IPS DF 6.9 (cell line): Measurements from ENCODE around the gene INPP5F.
A peak's percentile ranks its signal among the peaks of the same experiment; 100 is the strongest.
"Not testable (repeated sequence)": the region's sequence is repeated elsewhere in the genome, so short reads cannot be mapped to it uniquely, and the experiment has no call there.

Experiments
- DNase-seq: peaks from one replicate; pipeline ENCODE4 v3.0.0-alpha.2; 2013; ENCODE audit warnings: low read depth, low spot score
- H3K27ac ChIP-seq: one replicate; pipeline ENCODE4 v1.5.1; 2013; ENCODE audit warnings: low read length, control low read depth
- H3K27me3 ChIP-seq: 2 replicates; pipeline ENCODE4 v1.6.1; 2013; ENCODE audit warnings: mild to moderate bottlenecking, low read length; ENCODE audit not compliant: control insufficient read depth, insufficient read depth
- H3K36me3 ChIP-seq: 2 replicates; pipeline ENCODE4 v1.6.1; 2013; ENCODE audit warnings: low read length; ENCODE audit not compliant: control insufficient read depth, insufficient read depth
- H3K4me1 ChIP-seq: 2 replicates; pipeline ENCODE4 v1.6.1; 2013; ENCODE audit warnings: low read length; ENCODE audit not compliant: control insufficient read depth, insufficient read depth
- H3K4me3 ChIP-seq: 2 replicates; pipeline ENCODE4 v1.5.1; 2013; ENCODE audit warnings: mild to moderate bottlenecking, low read length
- H3K9me3 ChIP-seq: 2 replicates; pipeline ENCODE4 v1.6.1; 2013; ENCODE audit warnings: low read length, inconsistent platforms; ENCODE audit not compliant: control insufficient read depth, insufficient read depth
- WGBS: extraction: QIAGEN DNeasy Blood & Tissue Kit; methylation state at CpG from one replicate; pipeline ENCODE4 v1.1.7; 2013; ENCODE audit warnings: mixed read lengths, missing lambda C conversion rate; ENCODE audit not compliant: insufficient read length, insufficient coverage; 5-methylcytosine and 5-hydroxymethylcytosine counted together

Gene INPP5F

DNA sequence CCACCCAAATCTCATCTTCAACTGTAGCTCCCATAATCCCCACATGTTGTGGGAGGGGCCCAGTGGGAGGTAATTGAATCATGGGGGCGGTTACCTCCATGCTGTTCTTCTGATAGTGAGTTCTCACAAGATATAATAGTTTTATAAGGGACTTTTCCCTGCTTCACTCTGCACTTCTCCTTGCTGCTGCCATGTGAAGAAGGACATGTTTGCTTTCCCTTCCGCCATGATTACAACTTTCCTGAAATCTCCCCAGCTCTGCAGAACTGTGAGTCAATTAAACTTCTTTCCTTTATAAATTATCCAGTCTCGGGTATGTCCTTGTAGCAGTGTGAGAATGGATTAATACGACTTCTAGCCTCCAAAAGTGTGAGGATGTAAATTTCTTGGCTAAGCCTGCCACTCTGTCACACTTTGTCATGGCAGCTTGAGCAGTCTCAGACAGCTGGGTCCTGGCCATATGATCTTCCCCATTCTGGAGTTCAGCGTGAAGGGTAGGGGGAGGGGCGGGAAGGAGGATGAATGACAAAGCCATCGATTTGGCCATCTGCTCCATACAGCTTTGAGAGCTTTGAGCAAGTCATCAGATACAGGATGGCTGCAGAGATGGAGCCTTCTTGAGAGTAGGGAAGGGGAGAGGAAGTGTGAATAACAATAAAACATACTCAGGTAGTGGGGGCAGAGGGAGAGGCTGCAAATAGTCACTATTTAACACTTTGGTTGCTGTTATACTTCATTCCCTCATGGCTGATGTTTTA is 19.1 kb upstream of the INPP5F start:
- Histone ChIP-seq H3K27me3 (no peaks in the 10 kb centered on the region), H3K4me3 (no peak overlapping the region), H3K9me3 (no peaks in the 10 kb centered on the region), H3K36me3 (no peaks in the 10 kb centered on the region), H3K4me1 (peaks cover 3% of the 10 kb centered on the region; the same call in 1 of the 2 replicates), H3K27ac (no peak overlapping the region)
- DNase-seq: no peak
- WGBS: no CpG with 5 or more reads among the region's 7 CpGs

DNA sequence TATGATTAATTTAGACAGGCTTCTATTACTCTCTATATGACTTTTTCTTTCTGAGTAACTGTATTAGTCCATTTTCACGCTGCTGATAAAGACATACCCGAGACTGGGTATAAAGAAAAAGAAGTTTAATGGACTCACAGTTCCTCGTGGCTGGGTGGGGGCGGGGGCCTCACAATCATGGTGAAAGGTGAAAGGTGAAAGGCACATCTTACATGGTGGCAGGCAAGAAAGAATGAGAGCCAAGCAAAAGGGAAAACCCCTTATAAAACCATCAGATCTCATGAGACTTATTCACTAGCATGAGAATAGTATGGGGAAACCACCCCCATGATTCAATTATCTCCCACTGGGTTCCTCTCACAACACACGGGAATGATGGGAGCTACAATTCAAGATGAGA is 18.5 kb upstream of the INPP5F start:
- H3K4me3 ChIP-seq, H3K36me3 ChIP-seq, H3K27me3 ChIP-seq, H3K9me3 ChIP-seq, H3K4me1 ChIP-seq, H3K27ac ChIP-seq, DNase-seq: not testable (repeated sequence)
- WGBS: no CpG with 5 or more reads among the region's 5 CpGs

DNA sequence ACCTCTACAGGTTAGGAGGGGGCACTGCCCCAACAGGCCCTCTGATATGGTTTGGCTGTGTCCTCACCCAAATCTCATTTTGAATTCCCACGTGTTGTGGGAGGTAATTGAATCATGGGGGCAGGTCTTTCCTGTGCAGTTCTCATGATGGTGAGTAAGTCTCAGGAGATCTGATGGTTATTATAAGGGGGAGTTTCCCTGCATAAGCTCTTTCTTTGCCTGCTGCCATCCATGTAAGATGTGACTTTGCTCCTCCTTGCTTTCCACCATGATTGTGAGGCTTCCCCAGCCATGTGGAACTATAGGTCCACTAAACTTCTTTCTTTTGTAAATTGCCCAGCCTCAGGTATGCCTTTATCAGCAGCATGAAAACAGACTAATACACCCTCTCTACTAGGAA is 14.9 kb upstream of the INPP5F start:
- H3K27me3 ChIP-seq, H3K9me3 ChIP-seq, H3K4me1 ChIP-seq, H3K4me3 ChIP-seq, H3K27ac ChIP-seq, DNase-seq, H3K36me3 ChIP-seq: not testable (repeated sequence)
- no CpG with 5 or more reads among the region's 1 CpG for WGBS

DNA sequence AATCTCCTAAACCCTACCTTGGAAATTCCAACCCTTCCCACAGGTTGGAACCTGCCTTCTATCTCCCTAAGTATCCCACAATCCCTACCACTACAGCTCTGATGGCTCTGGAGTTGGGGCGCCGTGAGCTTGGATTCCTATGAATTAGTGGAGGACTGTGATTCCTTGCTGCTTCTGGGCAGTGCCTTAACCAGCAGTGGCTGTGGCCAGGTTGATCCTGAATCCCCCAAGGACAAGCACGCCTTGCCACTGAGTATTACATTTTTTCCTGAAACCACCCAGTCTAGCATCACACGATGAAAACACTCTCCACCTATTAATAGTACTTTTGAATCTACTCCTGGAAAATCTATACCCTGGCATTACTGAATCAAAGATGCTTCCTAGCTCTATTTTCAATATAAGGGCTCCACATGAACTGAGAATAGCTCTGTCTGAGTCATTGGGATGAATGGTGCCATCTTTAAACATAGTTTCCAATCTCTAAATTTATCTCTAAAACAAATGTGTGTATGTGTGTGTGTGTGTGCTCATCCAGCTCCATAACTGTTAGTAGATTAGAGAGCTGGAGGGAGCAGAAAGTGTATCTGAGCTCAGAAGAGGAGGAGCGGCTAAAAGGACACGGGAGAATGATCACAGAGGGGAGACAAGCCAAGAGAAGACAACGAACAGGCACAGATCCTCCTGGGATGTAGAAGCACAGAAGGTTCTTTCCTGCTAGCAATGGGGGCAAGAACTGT is 11.9 kb upstream of the INPP5F start:
- Histone ChIP-seq H3K36me3 (no peaks in the 10 kb centered on the region), H3K4me1 (peaks cover 1% of the 10 kb centered on the region; the same call in 1 of the 2 replicates), H3K27ac (no peak overlapping the region), H3K9me3 (no peaks in the 10 kb centered on the region), H3K27me3 (no peaks in the 10 kb centered on the region), H3K4me3 (no peak overlapping the region)
- WGBS: no CpG with 5 or more reads among the region's 7 CpGs
- no peak for DNase-seq

DNA sequence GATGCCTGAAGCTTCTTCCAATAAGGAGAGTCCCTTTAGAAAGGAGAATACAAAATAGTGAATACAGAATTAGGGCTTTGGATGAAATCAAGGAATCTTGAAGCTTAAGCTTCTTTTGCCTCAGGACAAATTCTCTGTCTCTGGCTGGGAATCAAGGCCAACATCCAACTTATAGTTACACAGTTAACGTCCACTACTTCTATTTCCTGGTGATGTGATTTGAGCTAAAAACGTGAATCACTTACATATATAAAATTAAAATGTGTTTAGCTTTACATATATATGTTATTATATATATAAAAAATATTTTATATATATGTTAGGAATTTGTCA is 11.4 kb upstream of the INPP5F start:
- WGBS: no CpG with 5 or more reads among the region's 2 CpGs
- H3K4me1 ChIP-seq: peaks cover 1% of the 10 kb centered on the region; the same call in 1 of the 2 replicates
- no peak overlapping the region for H3K27ac ChIP-seq

DNA sequence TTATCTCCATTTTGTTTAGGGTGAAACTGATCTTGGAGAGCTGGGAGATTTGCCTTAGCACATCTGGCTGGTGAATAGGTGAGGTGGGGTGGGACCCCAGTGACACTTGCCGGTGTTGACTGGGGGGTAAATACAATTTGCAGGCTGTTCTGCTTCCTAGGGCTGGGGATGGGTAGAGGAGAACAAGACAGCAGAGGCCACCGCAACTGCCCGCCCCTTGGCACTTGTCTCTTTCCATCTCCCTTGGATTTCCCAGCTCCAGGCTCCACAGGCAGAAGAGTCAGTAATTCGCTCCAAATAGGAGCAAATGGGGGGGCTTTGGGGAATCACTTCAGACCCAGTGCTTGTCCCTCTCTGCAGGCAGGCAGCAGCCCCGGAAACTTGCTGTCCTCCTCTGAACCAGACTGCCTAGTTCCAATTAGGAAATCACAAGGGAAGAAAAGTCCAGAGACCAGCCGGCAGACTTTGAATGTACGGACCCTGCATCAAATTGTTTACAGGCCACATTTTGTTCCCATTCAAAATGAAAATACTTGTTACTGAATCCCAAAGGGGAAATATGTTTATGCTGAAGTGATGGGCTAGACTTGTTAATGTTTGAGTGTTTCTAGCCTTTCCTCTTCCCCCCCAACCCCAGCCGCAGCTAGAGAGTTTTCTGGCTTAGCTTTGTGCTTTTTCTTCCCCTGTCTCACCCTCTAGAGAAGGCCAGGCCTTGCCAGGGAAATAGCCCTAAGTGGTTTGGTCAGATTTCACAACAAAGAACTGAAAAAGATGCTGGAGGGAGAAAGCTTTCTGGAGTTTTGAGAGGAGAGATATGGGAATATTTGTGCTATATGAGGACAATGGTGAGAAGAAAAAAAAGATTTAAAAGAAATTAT is 10.0 kb upstream of the INPP5F start:
- WGBS: no CpG with 5 or more reads among the region's 8 CpGs
- no peak for DNase-seq

More for the DNA sequence above, 11.4 kb upstream of the INPP5F start:
- Histone ChIP-seq H3K4me3 (no peak overlapping the region), H3K9me3 (no peaks in the 10 kb centered on the region), H3K36me3 (no peaks in the 10 kb centered on the region), H3K27me3 (no peaks in the 10 kb centered on the region)
- DNase-seq: no peak

DNA sequence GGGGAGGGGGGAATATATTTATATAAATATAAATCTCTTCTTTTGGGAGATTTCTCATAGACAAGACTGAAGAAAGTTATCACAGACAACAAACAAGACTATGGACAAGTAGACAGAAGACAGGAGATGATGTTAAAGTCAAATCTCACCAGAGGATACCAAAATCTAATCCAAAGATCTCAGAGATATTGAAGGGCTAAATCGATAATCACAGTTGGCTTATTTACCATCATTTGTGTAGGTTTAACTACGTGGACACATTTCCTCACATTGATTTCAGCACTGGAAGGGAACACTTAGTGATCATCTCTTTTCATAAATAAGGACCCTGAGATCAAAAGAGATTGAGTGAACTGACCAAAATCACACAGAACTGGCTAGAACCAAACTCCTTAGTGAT is 2.7 kb upstream of the INPP5F start:
- no peak overlapping the region for H3K27ac ChIP-seq
- H3K9me3 ChIP-seq: no peaks in the 10 kb centered on the region; the same call in 1 of the 2 replicates
- DNase-seq: no peak
- H3K27me3 ChIP-seq: no peaks in the 10 kb centered on the region
- WGBS: no CpG with 5 or more reads among the region's 2 CpGs
- H3K36me3 ChIP-seq: no peaks in the 10 kb centered on the region
- 0 out of 2 replicates have a peak, but pooled peaks cover 2% of the 10 kb centered on the region for H3K4me1 ChIP-seq
- H3K4me3 ChIP-seq: no peak overlapping the region

More for the DNA sequence above, 10.0 kb upstream of the INPP5F start:
- Histone ChIP-seq H3K27me3 (no peaks in the 10 kb centered on the region), H3K36me3 (no peaks in the 10 kb centered on the region), H3K4me3 (no peak overlapping the region), H3K9me3 (no peaks in the 10 kb centered on the region; the same call in 1 of the 2 replicates), H3K27ac (no peak overlapping the region), H3K4me1 (peaks cover 1% of the 10 kb centered on the region; the same call in 1 of the 2 replicates)

DNA sequence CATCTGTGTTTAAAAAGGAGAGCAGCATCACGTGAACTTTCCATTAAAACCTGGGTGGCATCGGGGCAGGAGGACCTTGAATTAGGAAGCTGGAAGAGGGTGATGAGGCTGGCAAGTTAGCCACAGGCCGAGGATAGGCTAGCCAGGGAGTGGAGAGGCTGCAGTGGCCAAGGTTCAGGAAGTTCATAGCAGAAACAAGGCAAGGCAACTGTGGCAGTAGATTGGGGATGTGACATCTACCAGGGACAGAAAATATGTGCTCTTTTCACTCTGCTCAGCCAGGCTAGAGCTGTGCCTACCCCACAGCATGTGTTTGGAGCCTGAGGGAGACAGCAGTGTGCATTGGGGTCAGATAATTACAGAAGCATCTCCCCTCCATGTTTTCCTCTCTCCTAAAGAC is 2.2 kb upstream of the INPP5F start:
- H3K36me3 ChIP-seq: no peaks in the 10 kb centered on the region
- H3K27ac ChIP-seq: no peak overlapping the region
- no peak overlapping the region for H3K4me3 ChIP-seq
- no peaks in the 10 kb centered on the region; the same call in 1 of the 2 replicates for H3K9me3 ChIP-seq
- no peaks in the 10 kb centered on the region for H3K27me3 ChIP-seq
- 0 out of 2 replicates have a peak, but pooled peaks cover 2% of the 10 kb centered on the region for H3K4me1 ChIP-seq
- no peak for DNase-seq
- no CpG with 5 or more reads among the region's 3 CpGs for WGBS

DNA sequence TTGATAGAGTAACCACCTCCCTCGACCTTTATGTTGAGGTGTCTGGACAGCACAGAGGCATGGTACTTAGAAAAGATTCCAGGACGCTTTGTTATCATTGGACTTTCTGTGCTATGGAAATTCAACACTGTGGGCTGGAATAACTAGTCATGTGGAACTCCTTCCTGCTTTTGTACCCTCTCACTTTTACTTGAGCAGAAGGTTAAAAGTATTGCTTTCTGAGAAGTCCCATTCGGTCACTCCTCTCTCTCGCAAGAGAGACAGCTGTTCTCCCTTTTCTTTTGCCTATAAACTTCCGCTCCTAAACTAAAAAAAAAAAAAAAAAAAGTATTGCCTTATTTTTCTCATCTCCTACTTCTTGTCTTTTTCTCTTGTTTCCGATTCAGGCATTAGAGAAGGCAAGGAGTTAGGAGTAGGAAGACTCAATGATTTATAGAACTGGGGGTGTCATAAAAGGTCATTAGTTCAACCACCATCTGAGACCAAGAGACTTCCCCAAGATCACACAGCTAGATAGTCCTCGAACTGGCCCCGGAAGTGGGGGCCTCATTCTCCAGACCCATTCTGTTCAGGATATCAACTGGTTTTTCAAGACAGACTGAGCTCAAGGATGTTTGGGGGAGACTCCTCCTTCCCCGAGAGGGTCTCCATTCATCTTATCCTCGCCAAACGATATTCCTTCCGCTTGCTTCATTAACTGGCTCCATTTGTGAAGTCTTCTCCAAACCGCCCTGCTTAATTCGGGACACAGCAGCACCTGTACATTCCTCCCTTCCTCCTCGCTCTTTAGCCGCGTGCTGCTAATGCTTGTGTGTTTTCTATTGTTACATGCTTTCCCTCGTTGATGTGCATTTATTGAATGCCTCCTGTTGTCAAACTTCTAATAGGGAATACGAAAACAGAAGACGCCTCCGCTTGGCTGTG is 995 bp upstream of the INPP5F start:
- no CpG with 5 or more reads among the region's 21 CpGs for WGBS
- Histone ChIP-seq H3K27me3 (no peaks in the 10 kb centered on the region), H3K9me3 (no peaks in the 10 kb centered on the region; the same call in 1 of the 2 replicates), H3K4me1 (0 out of 2 replicates have a peak, but pooled peaks cover 2% of the 10 kb centered on the region), H3K4me3 (peak overlapping the region; percentile 90; the same call in 1 of the 2 replicates), H3K27ac (no peak overlapping the region), H3K36me3 (no peaks in the 10 kb centered on the region)
- no peak for DNase-seq
